ENCODE data around the gene UAP1L1.

DNA sequence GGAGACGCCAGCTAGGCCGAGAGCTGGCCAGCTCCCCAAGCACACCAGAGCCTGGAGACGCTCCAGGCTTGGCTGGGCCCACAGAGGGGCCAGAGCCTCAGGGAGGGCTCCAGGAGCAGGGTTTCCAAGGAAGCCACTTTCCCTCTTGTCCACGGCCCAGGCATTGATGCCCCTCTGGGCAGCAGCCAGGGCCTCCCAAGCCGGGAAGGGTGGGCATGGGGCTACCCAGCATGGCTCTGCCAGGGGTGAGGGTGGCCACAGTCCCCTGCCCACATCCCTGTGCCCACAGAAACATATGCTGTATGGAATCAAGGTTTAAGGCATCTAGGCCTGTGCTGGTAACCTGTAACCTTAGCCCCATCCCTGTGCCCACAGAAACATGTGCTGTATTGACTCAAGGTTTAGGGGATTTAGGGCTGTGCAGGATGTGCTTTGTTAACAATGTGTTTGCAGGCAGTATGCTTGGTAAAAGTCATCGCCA lies 38.8 kb downstream of the UAP1L1 start:
- TF ChIP-seq, protein P1, sequence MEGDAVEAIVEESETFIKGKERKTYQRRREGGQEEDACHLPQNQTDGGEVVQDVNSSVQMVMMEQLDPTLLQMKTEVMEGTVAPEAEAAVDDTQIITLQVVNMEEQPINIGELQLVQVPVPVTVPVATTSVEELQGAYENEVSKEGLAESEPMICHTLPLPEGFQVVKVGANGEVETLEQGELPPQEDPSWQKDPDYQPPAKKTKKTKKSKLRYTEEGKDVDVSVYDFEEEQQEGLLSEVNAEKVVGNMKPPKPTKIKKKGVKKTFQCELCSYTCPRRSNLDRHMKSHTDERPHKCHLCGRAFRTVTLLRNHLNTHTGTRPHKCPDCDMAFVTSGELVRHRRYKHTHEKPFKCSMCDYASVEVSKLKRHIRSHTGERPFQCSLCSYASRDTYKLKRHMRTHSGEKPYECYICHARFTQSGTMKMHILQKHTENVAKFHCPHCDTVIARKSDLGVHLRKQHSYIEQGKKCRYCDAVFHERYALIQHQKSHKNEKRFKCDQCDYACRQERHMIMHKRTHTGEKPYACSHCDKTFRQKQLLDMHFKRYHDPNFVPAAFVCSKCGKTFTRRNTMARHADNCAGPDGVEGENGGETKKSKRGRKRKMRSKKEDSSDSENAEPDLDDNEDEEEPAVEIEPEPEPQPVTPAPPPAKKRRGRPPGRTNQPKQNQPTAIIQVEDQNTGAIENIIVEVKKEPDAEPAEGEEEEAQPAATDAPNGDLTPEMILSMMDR (IDR thresholded peaks at IDR 0.05; ENCODE audit: low read depth, low read length, missing input control), result no peak
- no peak for TF ChIP-seq RAD21 (IDR thresholded peaks at IDR 0.05)
- TF ChIP-seq, protein P2, sequence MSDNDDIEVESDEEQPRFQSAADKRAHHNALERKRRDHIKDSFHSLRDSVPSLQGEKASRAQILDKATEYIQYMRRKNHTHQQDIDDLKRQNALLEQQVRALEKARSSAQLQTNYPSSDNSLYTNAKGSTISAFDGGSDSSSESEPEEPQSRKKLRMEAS (IDR thresholded peaks at IDR 0.05), result no peak

Measured in liver (tissue), 3 donors.